GM12878 (cell line): ENCODE data around the gene ZNF385D. TPM values are rescaled to one million over a fixed set of nuclear protein-coding genes. Genes with fewer than 3 reads are reported as not detected.

Experiments
- ATAC-seq: fragments of 200-7000 bp; cut with Tn5 transposase; 3 replicates; pipeline ENCODE4 v1.9.1; 2020; ENCODE audit warnings: mild to moderate bottlenecking, moderate library complexity
- BruUV-seq: library from RNA; stranded (reverse); fragments of 400-500 nt; replicated peaks from 2 replicates; lab custom pipeline; 2021; lab: Mats Ljungman, UMichigan
- CTCF ChIA-PET: fragments of 300-600 bp; sonication (Branson Sonifier 250); formaldehyde crosslinking; extraction: SDS; loops from one replicate; lab custom pipeline; 2021; ENCODE audit warnings: inconsistent platforms; lab: Yijun Ruan, JAX
- POLR2A ChIA-PET: fragments of 350-600 bp; formaldehyde crosslinking; extraction: SDS; loops from one replicate; lab custom pipeline; 2021; ENCODE audit warnings: inconsistent platforms; lab: Charles Lee
- RAD21 ChIA-PET: fragments of 300-600 bp; sonication (Branson Sonifier 250); formaldehyde crosslinking; loops from one replicate; lab custom pipeline; 2023; ENCODE audit warnings: antibody characterized with exemption; ENCODE audit not compliant: unreplicated experiment; lab: Charles Lee
- SMC1A ChIA-PET: fragments of 300-600 bp; sonication (Branson Sonifier 250); formaldehyde crosslinking; loops from one replicate; lab custom pipeline; 2023; ENCODE audit not compliant: unreplicated experiment, uncharacterized antibody; lab: Charles Lee
- DNase-seq: peaks from one replicate; pipeline ENCODE4 v3.0.0-alpha.2; 2011; ENCODE audit warnings: low read depth, low spot score
- FAIRE-seq: peaks from 3 replicates; lab custom pipeline; 2011; peaks lifted over from hg19 to GRCh38; lab: Jason Lieb, UNC
- H2AFZ ChIP-seq: 2 replicates; pipeline ENCODE4 v1.6.0; 2011; ENCODE audit warnings: low read depth, low read length, control low read depth; ENCODE audit not compliant: control insufficient read depth
- H3K27ac ChIP-seq: 2 replicates; pipeline ENCODE4 v1.5.1; 2011; ENCODE audit warnings: control low read depth; ENCODE audit not compliant: control insufficient read depth, insufficient read depth
- H3K27me3 ChIP-seq, 2 experiments: replicated peaks in 1 of 2; 2 replicates each; pipeline versions ENCODE4 v1.6.0 to v1.6.1; 2011; ENCODE audit warnings: low read length in 1 of 2; ENCODE audit not compliant: control insufficient read depth in 2 of 2, insufficient read depth in 2 of 2
- H3K36me3 ChIP-seq, 2 experiments: 2 replicates each; pipeline ENCODE4 v1.5.1; 2011; ENCODE audit warnings: low read length in 1 of 2; ENCODE audit not compliant: control insufficient read depth in 2 of 2, insufficient read depth in 2 of 2
- H3K4me1 ChIP-seq: 2 replicates; pipeline ENCODE4 v1.6.1; 2011; ENCODE audit warnings: mild to moderate bottlenecking, low read length, moderate library complexity, mixed read lengths; ENCODE audit not compliant: control insufficient read depth, insufficient read depth
- H3K4me2 ChIP-seq: 2 replicates; pipeline ENCODE4 v1.6.0; 2011; ENCODE audit warnings: control low read depth; ENCODE audit not compliant: control insufficient read depth, insufficient read depth
- H3K4me3 ChIP-seq: fragments of 200-600 bp; sonication (generic); 2 replicates; pipeline ENCODE4 v1.5.1; 2016
- H3K79me2 ChIP-seq: 2 replicates; pipeline ENCODE4 v1.6.0; 2011; ENCODE audit warnings: low read length; ENCODE audit not compliant: control insufficient read depth, insufficient read depth
- H3K9ac ChIP-seq: 2 replicates; pipeline ENCODE4 v1.8.0; 2011; ENCODE audit warnings: low read length, control low read depth, mixed read lengths; ENCODE audit not compliant: control insufficient read depth, insufficient read depth
- H3K9me3 ChIP-seq: replicated peaks from 3 replicates; pipeline ENCODE4 v1.5.1; 2011; ENCODE audit warnings: mild to moderate bottlenecking, low read length; ENCODE audit not compliant: control insufficient read depth, insufficient read depth
- H4K20me1 ChIP-seq: 2 replicates; pipeline ENCODE4 v1.6.0; 2011; ENCODE audit not compliant: control insufficient read depth, insufficient read depth
- CREB1 ChIP-seq: IDR thresholded peaks from 2 replicates; pipeline ENCODE4 v1.6.1; 2012; ENCODE audit warnings: low read depth, mild to moderate bottlenecking, inconsistent platforms
- EP300 ChIP-seq, 2 experiments: fragments of 150-350 bp in 1 of 2; IDR thresholded peaks; 2 replicates each; pipeline ENCODE4 v1.6.1; 2011 to 2012; ENCODE audit warnings: low read depth in 2 of 2, low read length in 2 of 2, borderline replicate concordance in 1 of 2, improper control_type of control experiment in 1 of 2, inconsistent platforms in 1 of 2; ENCODE audit not compliant: control insufficient read depth in 1 of 2
- FOXK2 ChIP-seq: fragments of 450-650 bp; IDR thresholded peaks from 2 replicates; pipeline ENCODE4 v1.6.1; 2017; ENCODE audit warnings: mild to moderate bottlenecking, moderate library complexity
- HCFC1 ChIP-seq: fragments of 150-350 bp; IDR thresholded peaks from 2 replicates; pipeline ENCODE4 v1.6.1; 2014; ENCODE audit warnings: low read length
- IRF3 ChIP-seq: fragments of 450-650 bp; IDR thresholded peaks from 2 replicates; pipeline ENCODE4 v1.6.1; 2014; ENCODE audit warnings: mild to moderate bottlenecking
- KAT2A ChIP-seq: conservative IDR thresholded peaks from 2 replicates; pipeline ENCODE4 v1.6.1; 2011; ENCODE audit warnings: low read depth, low read length; ENCODE audit not compliant: control insufficient read depth
- KLF5 ChIP-seq: fragments of 450-650 bp; IDR thresholded peaks from 2 replicates; pipeline ENCODE4 v1.6.1; 2014; ENCODE audit warnings: mild to moderate bottlenecking; ENCODE audit not compliant: partially characterized antibody
- NFYB ChIP-seq: IDR thresholded peaks from 2 replicates; pipeline ENCODE4 v1.6.1; 2011; ENCODE audit warnings: low read depth, mild to moderate bottlenecking, low read length, improper control_type of control experiment, moderate library complexity; ENCODE audit not compliant: insufficient read depth
- NR2C2 ChIP-seq: IDR thresholded peaks from 2 replicates; pipeline ENCODE4 v1.6.1; 2011; ENCODE audit warnings: borderline replicate concordance, low read depth; ENCODE audit not compliant: control insufficient read depth, insufficient read length
- NRF1 ChIP-seq: conservative IDR thresholded peaks from 2 replicates; pipeline ENCODE4 v1.6.1; 2011; ENCODE audit warnings: mild to moderate bottlenecking, low read depth, low read length, improper control_type of control experiment
- PAX5 ChIP-seq: IDR thresholded peaks from 2 replicates; pipeline ENCODE4 v1.6.1; 2011; ENCODE audit warnings: low read depth, low read length, borderline replicate concordance
- PBX3 ChIP-seq: IDR thresholded peaks from 2 replicates; pipeline ENCODE4 v1.6.1; 2011; ENCODE audit warnings: mild to moderate bottlenecking, low read depth, low read length, moderate library complexity; ENCODE audit not compliant: insufficient replicate concordance
- PKNOX1 ChIP-seq: fragments of 450-650 bp; IDR thresholded peaks from 2 replicates; pipeline ENCODE4 v1.6.1; 2016; ENCODE audit warnings: mild to moderate bottlenecking
- RELB ChIP-seq: fragments of 450-650 bp; IDR thresholded peaks from 2 replicates; pipeline ENCODE4 v1.6.1; 2017; ENCODE audit warnings: low read depth, mild to moderate bottlenecking, moderate library complexity
- RUNX3 ChIP-seq: IDR thresholded peaks from 2 replicates; pipeline ENCODE4 v1.6.1; 2012; ENCODE audit warnings: low read length, inconsistent platforms
- SUPT20H ChIP-seq: IDR thresholded peaks from 2 replicates; pipeline ENCODE4 v1.6.1; 2011; ENCODE audit warnings: low read depth, mild to moderate bottlenecking, low read length, moderate library complexity, borderline replicate concordance; ENCODE audit not compliant: control insufficient read depth
- TCF12 ChIP-seq: IDR thresholded peaks from 2 replicates; pipeline ENCODE4 v1.6.1; 2011; ENCODE audit warnings: low read depth, mild to moderate bottlenecking, low read length
- WRNIP1 ChIP-seq: IDR thresholded peaks from 2 replicates; pipeline ENCODE4 v1.6.1; 2011; ENCODE audit warnings: low read depth, low read length, improper control_type of control experiment, borderline replicate concordance
- ZNF384 ChIP-seq: IDR thresholded peaks from 2 replicates; pipeline ENCODE4 v1.6.1; 2012; ENCODE audit warnings: low read depth, mild to moderate bottlenecking, low read length, improper control_type of control experiment, borderline replicate concordance
- ZNF622 ChIP-seq: fragments of 450-650 bp; IDR thresholded peaks from 2 replicates; pipeline ENCODE4 v1.6.1; 2017; ENCODE audit warnings: mild to moderate bottlenecking, inconsistent platforms
- WGBS: methylation state at CpG from one replicate; pipeline ENCODE4 v1.1.6; 2016; ENCODE audit warnings: low lambda C conversion rate; ENCODE audit not compliant: insufficient replicate concordance, insufficient coverage; ENCODE audit errors: missing lambda C conversion rate; 5-methylcytosine and 5-hydroxymethylcytosine counted together
- in situ Hi-C: fragments of 300-500 bp; cut with MboI; formaldehyde crosslinking; loops from 9 replicates; pipeline ENCODE4 v1.14.3; 2018; ENCODE audit warnings: mixed read lengths
- intact Hi-C: fragments of 100-400 bp; cut with micrococcal nuclease; formaldehyde crosslinking; loops from one replicate; pipeline ENCODE4 v1.14.2; 2022; ENCODE audit not compliant: unreplicated experiment
- polyA plus RNA-seq, 11 experiments: library from polyadenylated mRNA; depleted of rRNA in 4 of 11; unstranded in 6 of 11; stranded (reverse) in 5 of 11; fragments of >200 nt; fragmentation: Nextera tagmentation in 4 of 11; fragmentation: Illumina TruSeq in 1 of 11; extraction: Ambion mirVana in 4 of 11; extraction: Trizol in 1 of 11; gene quantifications; 1 replicate in 1 of 11; 2 replicates in 10 of 11; pipeline versions ENCODE4 v1.2.1 to v1.2.3, GENCODE V29; 2011 to 2016; ENCODE audit warnings: inconsistent platforms in 2 of 11, missing spikeins in 2 of 11, low read depth in 1 of 11
- total RNA-seq, 4 experiments: library from RNA; depleted of rRNA in 3 of 4; stranded (reverse); fragments of >200 nt in 3 of 4; fragmentation: Illumina TruSeq in 1 of 4; extraction: Trizol in 1 of 4; gene quantifications; 2 replicates each; pipeline versions ENCODE4 v1.2.1 to v1.2.3, GENCODE V29; 2013 to 2021

The ZNF385D gene
- total and polyA plus RNA-seq, 10 of the 15 experiments (the other 5 are each of a cell fraction or from before 2014, with no cell fraction given) = 0.01 to 0.62 (median 0.18) TPM; not detected in 5

GRCh38 chr3:21798356-21799088 is 47.5 kb upstream of the ZNF385D start:
- no peaks in the 10 kb centered on the region for H3K9me3 ChIP-seq
- no TSS peak for BruUV-seq
- in situ Hi-C loops (no loop called here), intact Hi-C loops (no loop called here)
- no peaks in the 10 kb centered on the region for H3K4me1 ChIP-seq
- no peaks in the 10 kb centered on the region for H3K36me3 ChIP-seq
- no peak for ATAC-seq
- POLR2A ChIA-PET = no interaction called here
- H3K4me2 ChIP-seq = no peak overlapping the region
- FAIRE-seq = no peak
- 40% methylated on average over 9 of the region's 9 CpGs for WGBS
- H2AFZ ChIP-seq = no peak overlapping the region
- H3K27me3 ChIP-seq = no peaks in the 10 kb centered on the region
- no peaks in the 10 kb centered on the region for H3K79me2 ChIP-seq
- SMC1A ChIA-PET = no interaction called here
- no peak overlapping the region for H3K4me3 ChIP-seq
- no peak for DNase-seq
- CTCF ChIA-PET = no interaction called here
- H3K9ac ChIP-seq = no peak overlapping the region
- no peak overlapping the region for H3K27ac ChIP-seq
- H4K20me1 ChIP-seq = no peaks in the 10 kb centered on the region
- TF ChIP-seq IRF3 (no peak), HCFC1 (no peak), FOXK2 (no peak), KAT2A (no peak), PKNOX1 (no peak), ZNF622 (no peak), PAX5 (no peak), PBX3 (no peak), RELB (no peak), NRF1 (no peak), NR2C2 (no peak), WRNIP1 (no peak), SUPT20H (no peak), CREB1 (no peak), RUNX3 (no peak), ZNF384 (no peak), KLF5 (no peak), EP300 (IDR thresholded peaks at IDR 0.05; ENCODE audit: borderline replicate concordance in 1 of 2, control insufficient read depth in 1 of 2, low read depth in 2 of 2, low read length in 2 of 2) (no peak), NFYB (no peak), TCF12 (no peak)
- TF ChIP-seq, all 136 proteins: peak for 0
- RAD21 ChIA-PET = no interaction called here
